Myometrial cell (primary cell): Measurements from ENCODE around the gene APOM. TPM values are rescaled to one million over a fixed set of nuclear protein-coding genes. Genes with fewer than 3 reads are reported as not detected.

Experiments used
- total RNA-seq: library from RNA; depleted of rRNA; stranded (reverse); fragments of >200 nt; gene quantifications from 2 replicates; pipeline ENCODE4 v1.2.3, GENCODE V29; 2015

Gene APOM
- total RNA-seq: 1.4 and 1.7 TPM in 2 replicates

DNA sequence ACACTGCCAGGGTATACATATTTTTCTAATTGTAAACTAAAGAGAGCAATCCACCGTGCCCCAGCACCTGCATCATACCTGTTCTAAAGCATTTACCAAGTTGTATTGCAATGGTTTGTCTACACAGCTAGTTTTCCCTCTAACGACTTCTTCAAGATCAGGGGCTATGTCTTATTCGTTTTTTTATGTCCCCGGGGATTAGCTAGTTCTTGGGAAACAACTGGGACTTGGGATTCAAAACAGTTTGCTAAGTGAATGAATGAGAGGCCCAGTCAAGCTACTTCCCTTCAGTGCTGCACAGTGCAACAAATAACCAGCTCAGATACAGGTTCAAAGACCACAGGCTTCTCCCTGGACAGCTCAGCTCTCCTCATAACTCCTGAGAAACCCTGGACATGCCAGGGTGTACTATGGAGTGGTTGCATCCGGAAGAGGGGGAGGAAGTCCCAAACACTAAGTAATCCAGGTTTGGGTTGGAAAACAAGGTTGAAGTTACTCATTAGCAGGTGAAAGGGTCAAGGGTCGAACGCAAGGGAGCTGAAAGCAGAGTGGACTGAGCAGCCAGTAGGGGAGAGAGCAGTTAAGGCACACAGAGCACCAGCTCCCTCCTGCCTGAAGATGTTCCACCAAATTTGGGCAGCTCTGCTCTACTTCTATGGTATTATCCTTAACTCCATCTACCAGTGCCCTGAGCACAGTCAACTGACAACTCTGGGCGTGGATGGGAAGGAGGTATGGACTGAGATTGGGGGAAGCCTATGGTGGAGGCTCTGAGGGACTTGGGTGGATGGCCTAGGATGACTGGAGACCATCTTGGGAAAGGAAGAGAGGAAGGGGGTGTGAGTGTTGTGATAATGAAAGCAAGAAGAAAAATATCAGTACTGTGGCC lies at the start of gene APOM:
TSS of gene APOM (plus strand) at position 546 of the 889 bp plus-strand sequence. CDS start at position 619, 73 bp downstream.

DNA sequence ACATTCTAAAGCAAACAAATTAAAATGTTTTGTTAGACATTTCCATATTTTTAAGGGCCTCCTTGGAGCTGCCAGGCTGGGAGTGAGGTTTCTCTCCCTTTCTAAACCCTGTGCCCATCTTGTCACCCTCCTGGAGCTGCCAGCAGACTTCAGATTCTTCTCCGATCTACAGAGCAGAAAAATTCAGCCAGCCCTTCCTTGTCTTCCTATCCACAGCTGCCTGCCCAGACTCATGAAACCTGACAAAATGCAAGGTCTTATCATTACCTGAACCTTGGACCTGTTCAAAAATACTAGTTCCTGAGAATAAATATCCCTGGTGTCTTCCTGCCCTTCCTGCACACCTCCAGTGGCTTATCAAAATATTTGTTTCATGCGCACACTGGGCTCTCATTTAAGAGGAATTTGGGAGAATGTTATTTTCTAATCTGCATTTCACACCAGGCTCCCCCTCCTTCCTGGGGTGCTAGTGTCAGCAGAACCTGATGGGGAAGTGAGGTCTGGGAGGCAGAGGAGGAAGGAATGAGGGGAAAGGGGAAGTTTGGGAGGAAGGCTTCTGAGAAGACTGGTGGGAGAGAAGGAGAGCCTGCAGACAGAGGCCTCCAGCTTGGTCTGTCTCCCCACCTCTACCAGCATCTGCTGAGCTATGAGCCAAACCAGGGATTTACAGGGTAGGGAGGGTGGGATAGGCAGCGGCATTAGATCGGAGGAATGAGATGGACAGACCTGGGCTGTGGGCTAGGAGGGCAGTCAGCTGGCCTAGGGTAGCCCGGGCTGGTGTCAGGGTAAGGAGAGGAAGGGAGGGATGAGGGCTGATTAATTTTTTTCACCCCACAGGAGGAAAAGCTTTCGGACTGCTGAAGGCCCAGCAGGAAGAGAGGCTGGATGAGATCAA lies 40.8 kb upstream of the APOM start, which contains the start of gene AIF1:
TSS of gene AIF1 (plus strand) at position 551 of the 895 bp plus-strand sequence. CDS start at position 647, 96 bp downstream.

DNA sequence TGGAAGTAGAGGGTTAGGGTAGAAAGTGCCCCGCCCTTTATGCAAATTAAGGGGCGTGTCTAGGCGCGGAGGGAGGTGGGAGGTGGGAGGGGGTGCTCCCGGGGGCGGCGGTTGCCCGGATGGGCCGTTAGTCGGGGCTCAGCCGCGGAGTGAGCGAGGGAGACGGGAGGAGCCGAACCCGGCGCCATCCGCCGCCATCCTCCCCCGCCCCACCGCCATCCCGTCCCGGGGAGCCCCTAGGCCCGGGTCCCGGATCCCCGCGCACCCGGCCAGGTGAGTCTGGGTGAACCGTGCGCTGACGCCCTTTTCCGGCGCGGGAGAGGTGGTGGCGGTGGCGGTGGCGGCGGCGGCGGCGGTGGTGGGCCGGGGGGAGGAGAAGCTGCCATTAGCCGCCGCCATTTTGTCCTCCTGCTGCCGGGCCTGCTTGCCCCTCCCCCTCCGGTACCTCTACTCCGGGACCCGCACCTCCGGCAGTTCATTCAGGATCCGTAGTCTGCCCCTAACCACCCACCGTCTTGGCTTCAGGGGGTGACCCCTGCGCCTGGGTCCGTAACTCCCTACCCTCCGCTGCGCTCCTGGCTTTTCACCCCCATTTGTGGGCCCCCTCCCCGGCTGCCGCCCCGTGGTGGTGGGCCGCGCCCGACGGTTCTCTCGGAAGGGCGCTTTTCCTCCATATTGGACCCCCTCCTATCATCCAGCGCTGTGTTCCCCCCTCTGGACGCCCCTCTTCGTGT lies 34.9 kb upstream of the APOM start, which contains the start of gene PRRC2A:
TSS of gene PRRC2A (plus strand) at position 130 of the 734 bp plus-strand sequence. CDS start 2,075 bp downstream, outside the sequence.

DNA sequence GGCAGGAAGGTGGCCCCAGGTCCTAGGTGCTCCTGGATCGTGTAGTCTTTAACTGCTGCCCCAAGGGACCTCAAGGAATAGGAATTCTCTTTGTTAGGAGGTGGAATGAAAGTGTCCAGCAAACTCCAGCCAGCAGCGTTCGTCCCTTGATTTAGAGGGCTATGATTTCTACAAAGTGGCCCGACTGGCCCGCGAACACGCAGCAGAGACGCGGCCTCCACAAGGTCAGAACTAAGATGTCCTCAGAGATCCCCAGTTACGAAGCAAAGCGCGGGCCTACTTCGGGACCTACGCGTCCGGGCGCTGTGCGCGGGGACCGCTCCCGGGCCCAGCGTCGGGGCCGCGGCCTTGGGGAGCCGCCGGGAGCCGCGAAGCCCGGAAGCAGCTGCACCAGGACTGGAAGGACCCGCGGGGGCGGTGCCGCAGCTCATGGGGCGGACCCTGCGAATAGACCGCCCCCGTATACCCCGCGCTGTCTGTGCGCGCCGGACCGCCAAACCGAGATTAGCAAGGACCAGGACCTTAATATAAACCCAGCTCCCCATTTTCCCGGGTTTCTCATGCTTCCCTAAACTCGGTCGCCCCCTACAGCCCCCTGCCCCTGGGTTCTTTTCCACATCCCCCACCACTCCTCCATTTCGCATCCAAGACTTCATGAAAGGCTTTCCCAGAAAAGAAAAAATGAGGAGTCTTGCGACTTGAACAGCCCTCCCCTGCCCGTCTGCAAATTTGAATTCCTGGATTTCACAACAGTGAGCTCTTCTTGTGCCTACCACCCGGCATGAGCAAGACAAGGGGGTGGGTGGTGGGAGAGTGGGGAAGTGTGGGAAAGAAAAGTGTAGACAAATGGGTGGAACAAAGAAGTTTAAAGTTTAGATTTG lies 4.9 kb downstream of the APOM start, which contains the start of gene C6orf47:
TSS of gene C6orf47 (minus strand) at position 398 of the 881 bp plus-strand sequence. CDS start 831 bp downstream, outside the sequence.

DNA sequence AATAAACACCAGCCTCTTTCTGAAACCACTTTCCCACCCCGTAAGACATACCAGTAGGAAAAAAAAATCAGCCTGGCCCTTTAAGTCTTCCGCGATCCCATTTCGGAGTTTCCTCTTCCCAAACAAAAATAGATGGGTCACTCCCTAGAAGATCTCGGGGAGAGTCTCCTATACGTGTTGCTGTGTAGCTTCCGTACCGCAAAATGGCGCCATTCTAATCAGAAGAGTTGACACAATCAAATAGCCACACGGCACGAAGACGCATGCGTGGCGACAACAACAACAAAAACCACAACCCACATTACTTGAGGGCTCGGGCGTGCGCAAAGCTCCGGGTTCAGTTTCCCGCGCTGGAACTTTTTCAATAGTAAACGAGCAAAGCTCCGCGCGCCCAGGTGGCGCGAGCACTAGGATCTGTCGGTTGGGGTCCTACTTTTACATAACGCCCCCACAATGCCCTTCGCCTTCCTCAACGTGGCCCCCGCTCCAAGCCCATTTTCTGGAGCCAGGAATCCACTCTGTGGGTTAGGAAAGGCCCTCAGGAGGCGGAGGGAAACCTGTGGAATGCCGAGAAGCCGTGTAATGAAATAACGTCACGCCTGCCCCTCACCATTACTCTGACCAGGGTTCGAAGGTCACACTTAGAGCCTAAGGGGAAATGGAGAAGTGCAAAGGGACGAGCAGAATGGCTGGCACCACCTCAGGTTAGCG lies 9.3 kb downstream of the APOM start, which contains the start of gene GPANK1:
TSS of gene GPANK1 (minus strand) at position 208 of the 711 bp plus-strand sequence. CDS start 519 bp downstream, outside the sequence.

DNA sequence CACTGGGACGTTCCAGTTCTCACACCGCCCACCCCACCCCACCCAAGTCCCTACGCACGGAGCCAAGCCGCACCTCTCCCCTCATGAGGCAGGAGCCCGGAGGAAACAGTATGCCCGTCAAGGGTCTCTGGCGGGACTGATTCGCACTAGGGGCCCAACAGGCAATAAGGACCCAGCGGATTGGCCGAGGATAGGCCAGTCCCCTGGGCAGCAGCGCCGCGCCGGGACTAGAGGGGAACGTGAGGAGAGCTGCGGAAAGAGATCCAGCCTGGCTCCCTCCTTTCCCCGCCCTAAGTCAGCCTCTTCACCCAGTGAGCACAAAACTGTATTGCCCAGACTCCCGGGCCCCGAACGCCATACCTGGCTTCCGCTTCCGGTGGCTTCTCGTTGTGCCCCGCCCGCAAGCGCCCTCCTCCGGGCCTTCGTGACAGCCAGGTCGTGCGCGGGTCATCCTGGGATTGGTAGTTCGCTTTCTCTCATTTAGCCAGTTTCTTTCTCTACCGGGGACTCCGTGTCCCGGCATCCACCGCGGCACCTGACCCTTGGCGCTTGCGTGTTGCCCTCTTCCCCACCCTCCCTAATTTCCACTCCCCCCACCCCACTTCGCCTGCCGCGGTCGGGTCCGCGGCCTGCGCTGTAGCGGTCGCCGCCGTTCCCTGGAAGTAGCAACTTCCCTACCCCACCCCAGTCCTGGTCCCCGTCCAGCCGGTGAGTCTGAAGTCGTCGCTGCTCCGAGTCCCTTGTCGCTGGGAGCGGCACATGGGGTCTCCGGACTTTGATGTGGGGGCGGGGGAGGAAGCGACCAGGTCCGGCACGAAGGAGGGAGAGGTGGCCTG lies 10.0 kb downstream of the APOM start, which contains the start of gene CSNK2B:
TSS of gene CSNK2B (plus strand) at position 580 of the 836 bp plus-strand sequence. CDS start 752 bp downstream, outside the sequence.

DNA sequence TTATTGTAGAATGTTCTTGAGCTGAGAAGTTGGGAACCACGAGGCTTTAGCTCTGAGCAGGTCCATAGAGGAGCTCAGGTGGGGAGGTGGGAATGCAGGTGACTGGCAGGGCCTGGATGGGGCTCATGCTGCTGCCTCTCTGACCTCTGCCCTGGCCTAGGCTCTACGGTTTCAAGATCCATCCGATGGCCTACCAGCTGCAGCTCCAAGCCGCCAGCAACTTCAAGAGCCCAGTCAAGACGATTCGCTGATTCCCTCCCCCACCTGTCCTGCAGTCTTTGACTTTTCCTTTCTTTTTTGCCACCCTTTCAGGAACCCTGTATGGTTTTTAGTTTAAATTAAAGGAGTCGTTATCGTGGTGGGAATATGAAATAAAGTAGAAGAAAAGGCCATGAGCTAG lies 14.0 kb downstream of the APOM start, which contains the start of gene LY6G5B:
TSS of gene LY6G5B (plus strand) at position 301 of the 400 bp plus-strand sequence. CDS start 975 bp downstream, outside the sequence.

DNA sequence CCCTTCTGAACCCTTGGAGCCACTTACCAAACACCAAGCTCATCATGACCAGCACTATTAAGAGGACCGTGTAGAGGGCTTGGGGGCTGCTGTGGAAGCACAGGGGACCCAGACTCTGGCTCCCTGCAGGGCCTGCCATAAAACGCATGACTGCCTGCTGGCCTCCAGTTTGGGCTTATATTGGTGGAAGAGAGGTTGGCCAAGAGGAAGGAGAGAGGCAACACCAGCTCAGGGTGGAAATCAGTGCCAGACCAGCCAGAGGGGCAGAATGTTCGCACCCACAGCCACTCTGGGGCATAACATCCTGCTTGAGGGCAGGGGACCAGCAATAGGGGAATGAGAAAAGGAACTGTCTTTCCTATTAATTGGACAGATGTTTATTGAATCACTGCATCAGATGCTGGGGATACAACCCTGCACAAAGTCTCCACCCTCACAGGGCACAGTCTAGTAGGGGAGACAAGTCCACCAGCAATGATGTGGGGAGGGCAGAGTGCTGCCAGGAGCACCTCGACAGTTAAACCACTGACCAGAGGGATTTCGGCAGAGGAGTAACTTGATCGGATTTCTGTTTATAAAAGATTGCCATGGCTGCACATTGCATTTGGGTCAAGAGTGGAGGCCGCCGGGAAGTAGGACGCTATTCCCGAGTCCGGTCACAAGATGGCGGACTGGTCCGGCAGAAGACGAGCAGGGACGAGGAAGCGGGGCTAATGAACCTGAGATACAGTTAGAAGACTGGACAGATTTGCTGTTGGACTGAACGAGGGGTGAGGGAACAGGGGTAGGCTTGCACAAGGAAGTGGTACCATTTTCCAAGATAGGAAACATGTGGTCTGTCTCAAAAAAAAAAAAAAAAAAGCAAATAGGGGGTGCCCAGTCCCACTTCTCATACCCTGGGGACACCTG lies 24.8 kb downstream of the APOM start, which contains the start of gene LY6G5C:
TSS of gene LY6G5C (minus strand) at position 842 of the 909 bp plus-strand sequence. CDS start at position 148, 694 bp downstream.

DNA sequence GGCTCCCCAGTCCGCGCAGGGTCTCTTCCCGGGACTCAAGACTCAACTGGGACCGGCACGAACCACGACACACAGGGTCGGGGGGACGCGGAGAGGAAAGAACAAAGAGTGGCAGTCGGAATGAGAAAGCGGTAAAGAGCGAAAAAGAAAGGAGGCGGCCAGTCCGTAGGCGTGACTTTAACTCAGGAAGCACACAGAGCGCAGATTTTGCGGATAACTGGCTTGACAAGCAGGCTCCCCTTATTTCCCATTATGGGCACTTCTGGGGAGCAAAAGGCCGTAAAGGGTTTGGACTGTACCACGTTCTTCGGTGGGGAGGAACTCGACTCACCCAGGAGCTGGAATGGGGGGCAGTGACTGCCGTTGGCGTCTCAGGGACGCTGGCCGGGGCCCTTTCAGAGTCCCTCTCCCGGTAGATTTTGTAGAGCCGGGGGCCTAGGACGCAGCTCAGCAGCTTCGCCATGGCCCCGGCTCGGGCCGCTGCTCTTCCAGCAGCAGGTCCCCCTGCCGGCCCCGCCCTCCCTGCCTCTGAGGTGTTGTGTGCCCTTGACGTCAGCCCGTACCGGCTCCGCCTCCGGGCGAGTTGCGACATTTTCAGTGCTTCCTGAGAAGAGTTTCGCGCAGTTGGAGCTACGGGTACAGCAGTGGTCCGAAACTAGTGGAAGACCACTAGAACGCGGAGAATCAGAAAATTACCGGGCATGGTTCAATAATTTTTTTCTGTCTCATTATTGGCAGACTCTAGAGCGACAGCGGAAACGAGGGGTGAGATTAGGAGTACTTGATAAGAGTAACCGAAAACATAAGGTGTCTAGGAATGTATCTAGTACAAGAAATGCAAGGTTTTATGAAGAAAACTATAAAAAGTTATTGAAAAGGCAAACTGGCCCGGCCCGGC lies 47.4 kb downstream of the APOM start, which contains the start of gene ABHD16A:
TSS of gene ABHD16A (minus strand) at position 506 of the 898 bp plus-strand sequence. CDS start at position 463, 43 bp downstream.

DNA sequence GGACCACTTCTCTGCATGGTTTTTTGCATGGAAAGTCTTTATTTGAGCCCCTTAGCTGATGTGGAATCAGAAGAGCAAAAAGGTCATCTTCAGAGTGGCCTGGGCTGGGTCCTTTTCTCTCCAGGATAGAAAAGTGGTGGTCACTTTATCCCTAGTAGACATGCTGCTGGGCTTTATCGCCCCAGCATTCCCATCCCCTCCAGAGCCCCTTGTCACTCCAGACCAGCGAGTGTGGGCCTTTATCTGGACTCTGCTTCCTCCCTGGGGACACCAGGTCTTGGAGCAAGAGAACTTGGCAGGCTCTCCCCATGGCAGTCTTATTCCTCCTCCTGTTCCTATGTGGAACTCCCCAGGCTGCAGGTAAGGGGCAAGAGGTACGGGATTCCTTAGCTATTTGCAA lies 50.9 kb downstream of the APOM start, which contains the start of gene LY6G6F:
TSS of gene LY6G6F (plus strand) at position 268 of the 400 bp plus-strand sequence. CDS start at position 309, 41 bp downstream.

Other genes with a start within 250 kb of the APOM start
- gene MICB, start 157.7 kb upstream of the APOM start, total RNA-seq: 25.7 and 26.2 TPM in 2 replicates
- gene MCCD1, start 126.9 kb upstream of the APOM start, total RNA-seq: not detected in 2 replicates
- 564 and 622 TPM in 2 replicates for gene DDX39B, start 113.9 kb upstream of the APOM start, total RNA-seq
- 0.18 and 0.58 TPM in 2 replicates for gene ATP6V1G2, start 109.3 kb upstream of the APOM start, total RNA-seq
- 22.0 and 28.5 TPM in 2 replicates for gene NFKBIL1, start 108.3 kb upstream of the APOM start, total RNA-seq
- not detected in 2 replicates for gene LTA, start 83.6 kb upstream of the APOM start, total RNA-seq
- gene TNF, start 80.3 kb upstream of the APOM start, total RNA-seq: not detected in 2 replicates
- gene LTB, start 73.5 kb upstream of the APOM start, total RNA-seq: not detected in 2 replicates
- gene LST1, start 69.6 kb upstream of the APOM start, total RNA-seq: not detected in 2 replicates
- not detected in 2 replicates for gene NCR3, start 62.9 kb upstream of the APOM start, total RNA-seq
- not detected in 2 replicates for gene AIF1, start 40.7 kb upstream of the APOM start, total RNA-seq
- 77.8 and 81.9 TPM in 2 replicates for gene PRRC2A, start 35.2 kb upstream of the APOM start, total RNA-seq
- gene BAG6, start 3.2 kb upstream of the APOM start, total RNA-seq: 241 and 292 TPM in 2 replicates
- 17.0 and 20.9 TPM in 2 replicates for gene C6orf47, start 4.9 kb downstream of the APOM start, total RNA-seq
- 12.4 and 16.1 TPM in 2 replicates for gene GPANK1, start 9.1 kb downstream of the APOM start, total RNA-seq
- gene CSNK2B, start 10.2 kb downstream of the APOM start, total RNA-seq: 281 and 300 TPM in 2 replicates
- 0.58 and 2.7 TPM in 2 replicates for gene LY6G5B, start 14.1 kb downstream of the APOM start, total RNA-seq
- 0.29 and 1.1 TPM in 2 replicates for gene LY6G5C, start 25.2 kb downstream of the APOM start, total RNA-seq
- 41.6 and 52.5 TPM in 2 replicates for gene ABHD16A, start 47.4 kb downstream of the APOM start, total RNA-seq
- gene LY6G6F, start 51.0 kb downstream of the APOM start, total RNA-seq: not detected in 2 replicates
- not detected in 2 replicates for gene LY6G6D, start 59.5 kb downstream of the APOM start, total RNA-seq
- not detected in 2 replicates for gene LY6G6C, start 65.9 kb downstream of the APOM start, total RNA-seq
- gene MPIG6B, start 67.5 kb downstream of the APOM start, total RNA-seq: not detected in 2 replicates
- gene DDAH2, start 73.4 kb downstream of the APOM start, total RNA-seq: 63.1 and 65.7 TPM in 2 replicates
- gene CLIC1, start 80.6 kb downstream of the APOM start, total RNA-seq: 1,096 and 1,127 TPM in 2 replicates
- gene MSH5, start 84.1 kb downstream of the APOM start, total RNA-seq: 7.8 and 16.7 TPM in 2 replicates
- gene SAPCD1, start 106.8 kb downstream of the APOM start, total RNA-seq: 1.8 and 2.3 TPM in 2 replicates
- gene VWA7, start 121.4 kb downstream of the APOM start, total RNA-seq: under 0.01 TPM in 1 of 2 replicates, not detected in the other
- gene VARS1, start 139.9 kb downstream of the APOM start, total RNA-seq: 102 and 105 TPM in 2 replicates
- gene LSM2, start 151.1 kb downstream of the APOM start, total RNA-seq: 85.3 and 118 TPM in 2 replicates
- 0.29 and 0.35 TPM in 2 replicates for gene HSPA1L, start 159.4 kb downstream of the APOM start, total RNA-seq
- gene HSPA1A, start 159.6 kb downstream of the APOM start, total RNA-seq: 38.1 and 41.2 TPM in 2 replicates
- gene HSPA1B, start 171.8 kb downstream of the APOM start, total RNA-seq: 59.4 and 73.5 TPM in 2 replicates
- gene NEU1, start 206.9 kb downstream of the APOM start, total RNA-seq: 71.2 and 73.9 TPM in 2 replicates
- 0.18 TPM in 1 of 2 replicates, not detected in the other for gene SLC44A4, start 223.1 kb downstream of the APOM start, total RNA-seq
- gene EHMT2, start 241.8 kb downstream of the APOM start, total RNA-seq: 44.7 and 47.9 TPM in 2 replicates
- 2.0 and 2.3 TPM in 2 replicates for gene ZBTB12, start 246.2 kb downstream of the APOM start, total RNA-seq